Prostate gland (tissue), 2 donors: ENCODE results near the gene ST7L. TPM values are rescaled to one million over a fixed set of nuclear protein-coding genes. Genes with fewer than 3 reads are reported as not detected.

Experiments
- DNase-seq: peaks from one replicate; pipeline ENCODE4 v3.0.0-alpha.2; 2019; ENCODE audit warnings: low spot score
- H3K27ac ChIP-seq, 2 donors: fragments of 200-600 bp; sonication (generic); 2 replicates each; pipeline ENCODE4 v1.5.1; 2017 to 2019
- H3K27me3 ChIP-seq: fragments of 200-600 bp; sonication (generic); replicated peaks from 2 replicates; pipeline ENCODE4 v1.5.1; 2019; ENCODE audit not compliant: insufficient read depth
- H3K36me3 ChIP-seq, 2 donors: fragments of 200-600 bp; sonication (generic); 1 replicate in 1 of 2; 2 replicates in 1 of 2; pipeline versions ENCODE4 v1.5.1 to v1.8.1; 2017 to 2019
- H3K4me1 ChIP-seq: fragments of 200-600 bp; sonication (generic); replicated peaks from 2 replicates; pipeline ENCODE4 v1.5.1; 2019
- H3K4me3 ChIP-seq, 2 donors: fragments of 200-600 bp; sonication (generic); 2 replicates each; pipeline ENCODE4 v1.5.1; 2017 to 2019
- H3K9me3 ChIP-seq: fragments of 200-600 bp; sonication (generic); 2 replicates; pipeline ENCODE4 v1.5.1; 2017
- POLR2A ChIP-seq: fragments of 450-650 bp; IDR thresholded peaks from one replicate; pipeline ENCODE4 v1.6.1; 2016; ENCODE audit warnings: antibody characterized with exemption, mild to moderate bottlenecking
- POLR2AphosphoS5 ChIP-seq: sonication (generic); formaldehyde crosslinking; IDR thresholded peaks from one replicate; pipeline ENCODE4 v1.6.1; 2017; ENCODE audit warnings: antibody characterized with exemption
- WGBS: methylation state at CpG from one replicate; pipeline ENCODE4 v1.1.5; 2018; 5-methylcytosine and 5-hydroxymethylcytosine counted together
- intact Hi-C: fragments of 100-400 bp; cut with DNase I; formaldehyde crosslinking; loops from one replicate; pipeline ENCODE4 v1.14.2; 2022
- total RNA-seq, 2 donors: library from RNA; depleted of rRNA; stranded (reverse); fragments of >200 nt; gene quantifications; one replicate each; pipeline ENCODE4 v1.1.0, GENCODE V29; 2016
- TF ChIP-seq, protein P1 (sequence below), 4 experiments: fragments of 200-600 bp in 2 of 4; fragments of 450-650 bp in 2 of 4; sonication (generic) in 2 of 4; IDR thresholded peaks; 1 replicate in 3 of 4; 2 replicates in 1 of 4; pipeline ENCODE4 v1.5.1; 2016 to 2019; ENCODE audit warnings: antibody characterized with exemption in 4 of 4, mild to moderate bottlenecking in 2 of 4, moderate library complexity in 2 of 4

Gene ST7L
- total RNA-seq, 2 donors from 2014 or later, result 22.7 to 28.4 TPM

DNA sequence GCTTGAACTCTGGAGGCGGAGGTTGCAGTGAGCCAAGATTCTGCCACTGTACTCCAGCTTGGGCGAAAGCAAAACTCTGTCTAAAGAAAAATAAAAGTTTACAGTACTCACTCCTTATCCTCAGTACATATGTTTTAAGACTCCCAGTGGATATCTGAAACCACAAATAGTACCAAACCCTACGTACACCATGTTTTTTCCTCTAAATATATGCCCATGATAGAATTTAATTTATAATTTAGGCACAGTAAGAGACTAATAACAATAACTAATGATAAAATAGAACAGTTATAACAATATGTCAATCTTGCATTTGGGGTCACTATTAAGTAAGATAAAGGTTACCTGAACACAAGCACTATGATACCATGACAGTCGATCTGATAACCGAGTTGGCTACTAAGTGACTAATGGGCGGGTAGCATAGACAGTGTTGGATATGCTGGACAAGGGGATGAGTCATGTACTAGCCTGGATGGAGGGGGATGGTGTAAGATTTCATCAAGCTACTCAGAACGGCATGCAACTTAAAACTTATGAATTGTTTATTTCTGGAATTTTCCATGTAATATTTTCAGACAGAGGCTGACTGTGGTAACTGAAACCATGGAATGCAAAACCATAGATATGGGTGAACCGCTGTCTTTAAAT, 43.7 kb downstream of the ST7L start:
- TF ChIP-seq POLR2A, result no peak
- TF ChIP-seq POLR2AphosphoS5, result no peak
- TF ChIP-seq, protein P1, sequence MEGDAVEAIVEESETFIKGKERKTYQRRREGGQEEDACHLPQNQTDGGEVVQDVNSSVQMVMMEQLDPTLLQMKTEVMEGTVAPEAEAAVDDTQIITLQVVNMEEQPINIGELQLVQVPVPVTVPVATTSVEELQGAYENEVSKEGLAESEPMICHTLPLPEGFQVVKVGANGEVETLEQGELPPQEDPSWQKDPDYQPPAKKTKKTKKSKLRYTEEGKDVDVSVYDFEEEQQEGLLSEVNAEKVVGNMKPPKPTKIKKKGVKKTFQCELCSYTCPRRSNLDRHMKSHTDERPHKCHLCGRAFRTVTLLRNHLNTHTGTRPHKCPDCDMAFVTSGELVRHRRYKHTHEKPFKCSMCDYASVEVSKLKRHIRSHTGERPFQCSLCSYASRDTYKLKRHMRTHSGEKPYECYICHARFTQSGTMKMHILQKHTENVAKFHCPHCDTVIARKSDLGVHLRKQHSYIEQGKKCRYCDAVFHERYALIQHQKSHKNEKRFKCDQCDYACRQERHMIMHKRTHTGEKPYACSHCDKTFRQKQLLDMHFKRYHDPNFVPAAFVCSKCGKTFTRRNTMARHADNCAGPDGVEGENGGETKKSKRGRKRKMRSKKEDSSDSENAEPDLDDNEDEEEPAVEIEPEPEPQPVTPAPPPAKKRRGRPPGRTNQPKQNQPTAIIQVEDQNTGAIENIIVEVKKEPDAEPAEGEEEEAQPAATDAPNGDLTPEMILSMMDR (IDR thresholded peaks at IDR 0.05), result no peak
- H3K27me3 ChIP-seq, result no peaks in the 10 kb centered on the region
- intact Hi-C loops, result no loop called here
- H3K27ac ChIP-seq, result no peak overlapping the region
- DNase-seq, result no peak
- H3K9me3 ChIP-seq, result no peaks in the 10 kb centered on the region
- no peaks in the 10 kb centered on the region for H3K36me3 ChIP-seq
- no peak overlapping the region for H3K4me3 ChIP-seq
- WGBS, result 83% methylated on average over 8 of the region's 8 CpGs
- no peaks in the 10 kb centered on the region for H3K4me1 ChIP-seq

DNA sequence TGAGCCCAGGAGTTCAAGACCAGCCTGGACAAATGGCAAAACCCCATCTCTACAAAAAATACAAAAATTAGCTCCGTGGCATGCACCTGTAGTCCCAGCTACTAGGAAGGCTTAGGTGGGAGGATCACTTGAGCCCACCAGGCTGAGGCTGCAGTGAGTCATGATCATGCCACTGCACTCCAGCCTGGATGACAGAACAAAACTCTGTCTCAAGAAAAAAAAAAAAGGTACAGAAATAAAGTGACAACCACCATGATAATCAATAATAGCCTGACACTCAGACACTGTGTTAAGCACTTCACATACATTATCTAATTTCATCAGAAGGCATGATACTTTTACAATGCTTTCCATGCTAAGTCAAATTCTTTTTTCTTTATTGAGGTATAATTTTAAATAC, 53.1 kb downstream of the ST7L start:
- Histone ChIP-seq H3K4me1 (no peaks in the 10 kb centered on the region), H3K27me3 (no peaks in the 10 kb centered on the region), H3K9me3 (no peaks in the 10 kb centered on the region), H3K4me3 (no peak overlapping the region), H3K27ac (no peak overlapping the region), H3K36me3 (no peaks in the 10 kb centered on the region)
- no peak for DNase-seq
- intact Hi-C loops, result no loop called here
- TF ChIP-seq POLR2A (no peak), POLR2AphosphoS5 (no peak)
- TF ChIP-seq, protein P1 (IDR thresholded peaks at IDR 0.05), result no peak
- WGBS, result 94% methylated on average over 1 of the region's 1 CpG

DNA sequence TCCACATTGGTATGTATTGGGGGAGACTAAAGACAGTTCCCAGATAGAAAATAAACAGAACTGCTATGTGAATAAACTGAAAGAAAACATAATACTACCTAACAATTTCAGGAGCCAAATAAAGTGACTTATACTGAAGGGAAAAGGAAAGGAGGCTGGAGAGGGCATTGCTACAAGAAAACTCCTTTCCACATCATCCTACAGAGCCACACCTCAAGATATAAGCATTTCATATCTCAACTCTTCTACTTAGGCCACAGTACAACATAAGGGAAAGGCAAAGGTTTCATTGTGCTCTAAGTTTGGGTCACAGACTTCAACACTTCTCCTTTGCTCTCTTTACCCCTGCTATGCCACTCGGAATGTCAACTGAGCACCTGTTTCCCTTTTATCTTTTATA, 54.9 kb downstream of the ST7L start:
- WGBS, result 100% methylated on average over 1 of the region's 1 CpG
- H3K27me3 ChIP-seq, result no peaks in the 10 kb centered on the region
- DNase-seq, result no peak
- H3K27ac ChIP-seq, result no peak overlapping the region
- intact Hi-C loops, result no loop called here
- no peaks in the 10 kb centered on the region for H3K4me1 ChIP-seq
- no peak overlapping the region for H3K4me3 ChIP-seq
- TF ChIP-seq POLR2A (no peak), POLR2AphosphoS5 (no peak)
- TF ChIP-seq, protein P1 (IDR thresholded peaks at IDR 0.05), result no peak
- H3K9me3 ChIP-seq, result no peaks in the 10 kb centered on the region
- H3K36me3 ChIP-seq, result no peaks in the 10 kb centered on the region

DNA sequence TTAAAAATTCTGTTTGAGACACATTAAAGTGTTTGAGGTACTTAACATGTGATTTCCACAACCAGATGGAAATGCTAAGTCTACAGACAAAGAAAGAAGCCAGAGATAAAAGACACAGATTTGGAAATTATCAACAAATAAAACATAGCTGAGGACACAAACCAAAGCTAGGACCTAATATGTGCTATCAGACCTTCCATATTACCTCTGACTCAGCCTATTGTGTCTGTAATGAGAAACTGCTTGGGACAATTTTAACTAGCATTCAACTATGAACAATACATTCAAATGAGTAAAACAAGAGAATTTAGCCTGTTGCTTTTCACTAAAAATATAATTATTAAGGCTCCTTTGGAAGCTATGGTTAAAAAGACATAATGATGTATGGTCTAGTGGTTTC, 55.6 kb downstream of the ST7L start:
- DNase-seq, result no peak
- Histone ChIP-seq H3K36me3 (no peaks in the 10 kb centered on the region), H3K27ac (no peak overlapping the region)

DNA sequence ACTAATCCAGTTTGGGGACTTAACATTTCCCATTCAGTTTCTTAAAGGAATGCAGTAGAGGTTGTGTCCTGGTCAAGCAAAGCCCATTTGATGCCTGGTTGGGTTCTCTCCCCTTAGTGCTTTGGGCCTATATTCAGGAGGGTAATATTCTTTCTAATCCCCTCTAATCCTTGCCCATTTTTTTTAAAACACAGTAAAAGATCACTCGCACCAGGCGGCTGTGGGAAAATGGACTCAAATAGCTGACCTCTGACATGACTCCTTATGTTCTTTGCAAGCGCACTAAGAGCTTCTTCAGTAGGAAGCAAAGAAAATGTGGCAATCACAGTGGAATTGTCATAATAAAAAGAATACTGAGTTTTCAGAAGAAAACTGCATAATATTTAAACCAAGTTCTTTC, 60.3 kb downstream of the ST7L start:
- no peak for TF ChIP-seq POLR2A
- TF ChIP-seq, protein P1 (IDR thresholded peaks at IDR 0.05), result no peak
- TF ChIP-seq POLR2AphosphoS5, result no peak
- WGBS, result 93% methylated on average over 3 of the region's 3 CpGs

More for the DNA sequence above, 55.6 kb downstream of the ST7L start:
- TF ChIP-seq, protein P1 (IDR thresholded peaks at IDR 0.05), result no peak
- TF ChIP-seq POLR2A (no peak), POLR2AphosphoS5 (no peak)
- Histone ChIP-seq H3K27me3 (no peaks in the 10 kb centered on the region), H3K4me1 (no peaks in the 10 kb centered on the region), H3K9me3 (no peaks in the 10 kb centered on the region), H3K4me3 (no peak overlapping the region)
- intact Hi-C loops, result no loop called here

More for the DNA sequence above, 60.3 kb downstream of the ST7L start:
- H3K27ac ChIP-seq, result no peak overlapping the region
- no peak for DNase-seq
- H3K36me3 ChIP-seq, result no peaks in the 10 kb centered on the region
- intact Hi-C loops, result no loop called here
- no peaks in the 10 kb centered on the region for H3K27me3 ChIP-seq
- H3K4me3 ChIP-seq, result no peak overlapping the region
- no peaks in the 10 kb centered on the region for H3K4me1 ChIP-seq
- no peaks in the 10 kb centered on the region for H3K9me3 ChIP-seq
